GM20431 (cell line): ENCODE measurements around the gene SLIT3.

Experiments used
- in situ Hi-C: fragments of 300-500 bp; cut with MseI, MboI; formaldehyde crosslinking; loops from one replicate; pipeline ENCODE4 v1.15.0; 2020; ENCODE audit warnings: low sequenced_read_pairs; ENCODE audit not compliant: unreplicated experiment

SLIT3 gene

GRCh38 chr5:169020102-169020501 is 280.8 kb downstream of the SLIT3 start:
- in situ Hi-C loops = no loop called here

- in situ Hi-C loops = no loop called here
Observed at GRCh38 chr5:169018925-169019324, 282.0 kb downstream of the SLIT3 start.

- in situ Hi-C loops = no loop called here
Observed at GRCh38 chr5:169015991-169016390, 284.9 kb downstream of the SLIT3 start.

GRCh38 chr5:169013846-169014245 is 287.1 kb downstream of the SLIT3 start:
- in situ Hi-C loops = no loop called here

- in situ Hi-C loops = no loop called here
Observed at GRCh38 chr5:169013208-169013728, 287.7 kb downstream of the SLIT3 start.

GRCh38 chr5:169012450-169012849 is 288.5 kb downstream of the SLIT3 start:
- in situ Hi-C loops = no loop called here

- in situ Hi-C loops = no loop called here
Observed at GRCh38 chr5:169011451-169011850, 289.5 kb downstream of the SLIT3 start.

GRCh38 chr5:169011009-169011408 is 289.9 kb downstream of the SLIT3 start:
- in situ Hi-C loops = no loop called here

GRCh38 chr5:169009123-169009522 is 291.8 kb downstream of the SLIT3 start:
- in situ Hi-C loops = no loop called here

GRCh38 chr5:169006842-169007790 is 293.8 kb downstream of the SLIT3 start:
- in situ Hi-C loops = no loop called here

- in situ Hi-C loops = no loop called here
Observed at GRCh38 chr5:169004551-169004950, 296.4 kb downstream of the SLIT3 start.

- in situ Hi-C loops = no loop called here
Observed at GRCh38 chr5:169003721-169004541, 297.0 kb downstream of the SLIT3 start.

GRCh38 chr5:169002953-169003555 is 297.9 kb downstream of the SLIT3 start:
- in situ Hi-C loops = no loop called here

GRCh38 chr5:169001394-169001793 is 299.5 kb downstream of the SLIT3 start:
- in situ Hi-C loops = no loop called here

- in situ Hi-C loops = no loop called here
Observed at GRCh38 chr5:168995024-168995423, 305.9 kb downstream of the SLIT3 start.

- in situ Hi-C loops = no loop called here
Observed at GRCh38 chr5:168992687-168993086, 308.3 kb downstream of the SLIT3 start.

- in situ Hi-C loops = no loop called here
Observed at GRCh38 chr5:168992016-168992415, 308.9 kb downstream of the SLIT3 start.

GRCh38 chr5:168991311-168991710 is 309.6 kb downstream of the SLIT3 start:
- in situ Hi-C loops = no loop called here

GRCh38 chr5:168990679-168991078 is 310.3 kb downstream of the SLIT3 start:
- in situ Hi-C loops = no loop called here
